Naive B cell (primary cell): ENCODE results near the gene C2orf68. TPM values are rescaled to one million over a fixed set of nuclear protein-coding genes. Genes with fewer than 3 reads are reported as not detected.

Experiments used
- ATAC-seq, 2 donors: fragments of 150-1000 bp; cut with Tn5 transposase; 2 replicates each; pipeline ENCODE4 v1.10.0; 2021; ENCODE audit warnings: low read depth in 2 of 2, mild to moderate bottlenecking in 2 of 2, moderate library complexity in 2 of 2
- DNase-seq: peaks from one replicate; pipeline ENCODE4 v3.0.0; 2022
- H3K27ac Mint-ChIP-seq, 6 donors: one replicate each; pipeline ENCODE4 v1.8.0; 2020 to 2022; ENCODE audit warnings: mild to moderate bottlenecking in 6 of 6, mixed read lengths in 6 of 6, moderate library complexity in 5 of 6, inconsistent platforms in 2 of 6
- H3K27me3 Mint-ChIP-seq, 3 donors: one replicate each; pipeline ENCODE4 v1.8.0; 2021 to 2022; ENCODE audit warnings: mixed read lengths in 3 of 3, mild to moderate bottlenecking in 1 of 3
- H3K36me3 Mint-ChIP-seq, 2 donors: one replicate each; pipeline ENCODE4 v1.8.0; 2020 to 2022; ENCODE audit warnings: mixed read lengths in 2 of 2, inconsistent platforms in 1 of 2, mild to moderate bottlenecking in 1 of 2
- H3K4me1 Mint-ChIP-seq, 3 donors: one replicate each; pipeline ENCODE4 v1.8.0; 2020 to 2022; ENCODE audit warnings: mixed read lengths in 3 of 3, inconsistent platforms in 1 of 3, mild to moderate bottlenecking in 1 of 3, moderate library complexity in 1 of 3
- H3K4me3 Mint-ChIP-seq, 8 donors: one replicate each; pipeline ENCODE4 v1.8.0; 2020 to 2022; ENCODE audit warnings: mild to moderate bottlenecking in 8 of 8, mixed read lengths in 8 of 8, moderate library complexity in 8 of 8, inconsistent platforms in 2 of 8
- H3K9me3 Mint-ChIP-seq, 7 donors: one replicate each; pipeline ENCODE4 v1.8.0; 2020 to 2022; ENCODE audit warnings: mixed read lengths in 7 of 7, mild to moderate bottlenecking in 5 of 7, inconsistent platforms in 2 of 7, moderate library complexity in 1 of 7
- polyA plus RNA-seq, 6 donors: library from polyadenylated mRNA; unstranded; fragments of 300-500 nt; fragmentation: Illumina TruSeq; gene quantifications; one replicate each; pipeline ENCODE4 v1.2.3, GENCODE V29; 2021; ENCODE audit warnings: low read depth in 6 of 6

The C2orf68 gene
- polyA plus RNA-seq, 6 donors from 2014 or later: 13.8 to 21.7 (median 21.4) TPM

DNA sequence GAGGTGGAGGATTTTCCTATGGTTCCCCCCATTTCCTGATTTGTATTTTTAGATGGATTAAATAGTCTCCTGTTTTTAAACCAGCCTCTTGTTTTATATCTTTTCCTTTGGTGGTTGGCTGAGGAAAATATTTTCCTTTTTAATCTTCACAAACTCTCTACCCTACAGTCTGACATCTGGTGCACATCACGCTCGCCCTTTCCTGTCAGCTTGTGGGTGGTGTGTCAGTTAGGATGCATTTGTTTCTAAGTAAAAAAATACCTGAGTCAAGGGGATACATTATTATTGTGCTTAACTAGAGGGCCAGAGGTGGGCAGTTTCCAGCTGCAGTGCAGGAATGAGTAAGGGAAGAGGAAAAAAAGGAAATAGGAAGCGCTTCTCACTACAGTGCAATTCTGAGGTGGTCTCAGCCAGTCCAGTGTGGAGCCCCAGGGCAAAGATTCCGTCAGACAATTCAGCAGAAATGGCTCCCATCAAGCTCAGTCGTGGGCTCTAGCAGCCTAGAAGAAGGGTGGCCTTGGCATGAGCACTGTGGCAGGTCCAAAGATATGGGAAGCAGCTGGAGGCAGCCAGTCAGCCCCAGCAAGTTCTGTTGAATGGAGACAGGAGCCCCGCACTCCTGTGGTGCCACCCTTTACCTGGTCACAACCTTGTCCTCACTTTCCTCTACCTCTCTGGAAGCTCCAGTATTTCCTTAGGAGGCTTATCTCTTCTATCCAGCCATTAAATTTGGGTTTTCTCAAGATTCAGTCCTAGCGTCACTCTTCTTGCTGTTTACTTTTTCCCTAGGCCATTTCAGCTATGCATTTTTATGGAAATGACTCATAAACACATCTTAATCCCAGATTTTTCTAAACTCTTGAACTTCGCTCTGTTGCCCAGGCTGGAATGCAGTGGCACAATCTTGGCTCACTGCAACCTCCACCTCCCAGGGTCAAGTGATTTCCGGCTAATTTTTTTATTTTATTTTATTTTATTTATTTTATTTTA is 37.6 kb upstream of the C2orf68 start:
- Mint-ChIP-seq H3K9me3 (no peaks in the 10 kb centered on the region), H3K4me3 (peak overlapping the region in 1 of 8 donors; percentile 41), H3K4me1 (peaks cover 11 to 25% (median 14%) of the 10 kb centered on the region in 3 donors), H3K27ac (peak overlapping the region in 1 of 6 donors; percentile 74), H3K27me3 (no peaks in the 10 kb centered on the region), H3K36me3 (peaks cover 5 to 23% of the 10 kb centered on the region in 2 donors)
- ATAC-seq: no peak
- DNase-seq: no peak

DNA sequence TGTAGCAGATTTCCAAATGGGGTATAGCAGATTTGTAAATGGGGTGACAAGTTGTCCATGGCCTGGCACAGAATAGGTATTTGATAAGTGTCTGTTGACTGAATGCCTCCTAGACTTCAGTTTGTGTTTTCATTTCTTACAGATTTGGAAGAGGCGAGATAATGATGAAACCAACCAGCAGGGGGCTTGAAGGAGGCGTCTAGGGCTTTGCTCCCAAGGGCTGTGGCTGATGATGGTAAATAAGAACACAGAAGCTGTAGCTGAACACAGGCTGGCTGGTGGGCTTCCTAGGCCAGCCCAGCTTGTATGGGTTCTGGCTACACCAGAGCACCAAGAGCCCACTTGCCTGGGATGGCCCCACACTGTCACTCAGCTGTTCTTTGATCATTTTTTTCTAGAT is 36.8 kb upstream of the C2orf68 start:
- no peaks in the 10 kb centered on the region for H3K9me3 Mint-ChIP-seq
- peak overlapping the region in 3 of 6 donors; percentile 39 to 60 (median 55) for H3K27ac Mint-ChIP-seq
- peaks cover 11 to 25% (median 14%) of the 10 kb centered on the region in 3 donors for H3K4me1 Mint-ChIP-seq
- peaks cover 5 to 23% of the 10 kb centered on the region in 2 donors for H3K36me3 Mint-ChIP-seq
- H3K4me3 Mint-ChIP-seq: peak overlapping the region in 3 of 8 donors; percentile 21 to 33 (median 27)
- ATAC-seq: peak; percentile 48 to 51
- peak; percentile 10 for DNase-seq
- no peaks in the 10 kb centered on the region for H3K27me3 Mint-ChIP-seq

DNA sequence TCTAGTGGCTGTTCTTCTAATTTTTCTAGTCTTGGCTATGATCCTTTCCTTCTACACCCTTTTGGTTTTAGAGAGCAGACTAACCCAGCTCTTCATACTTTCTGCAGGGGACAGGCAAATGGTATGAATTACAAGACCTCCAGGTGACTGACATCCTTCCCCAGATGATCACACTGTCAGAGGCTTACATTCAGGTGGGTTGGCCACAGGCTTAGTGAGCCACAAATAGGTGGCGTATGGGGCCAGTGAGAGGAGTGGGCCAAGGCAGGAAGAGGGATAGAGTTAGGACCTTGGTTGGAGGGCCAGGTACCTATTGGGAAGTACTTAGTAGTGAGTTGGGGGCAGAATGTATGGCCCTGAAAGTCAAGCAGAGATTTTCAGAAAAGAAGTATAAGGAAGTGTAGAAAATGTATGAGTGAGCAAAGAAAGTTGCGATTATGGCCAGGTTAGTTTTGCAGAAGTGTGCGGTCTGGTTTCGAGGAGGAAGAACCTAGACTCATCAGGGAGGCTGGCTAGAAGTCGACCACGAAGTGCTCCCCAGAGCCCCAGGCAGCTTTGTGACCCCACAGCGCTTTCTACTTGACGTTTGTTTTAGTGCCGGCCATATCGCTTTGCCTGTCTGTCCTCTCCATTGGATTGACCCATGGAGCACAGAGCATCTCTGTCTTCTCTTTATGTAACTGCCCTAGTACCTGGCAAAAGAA is 36.1 kb upstream of the C2orf68 start:
- peak overlapping the region in 5 of 6 donors; percentile 55 to 92 (median 80) for H3K27ac Mint-ChIP-seq
- H3K4me3 Mint-ChIP-seq: peak overlapping the region in 3 of 8 donors; percentile 10 to 55 (median 45)
- peak; percentile 96 to 97 for ATAC-seq
- no peaks in the 10 kb centered on the region for H3K27me3 Mint-ChIP-seq
- DNase-seq: peak; percentile 51
- peaks cover 6 to 23% of the 10 kb centered on the region in 2 donors for H3K36me3 Mint-ChIP-seq
- H3K4me1 Mint-ChIP-seq: peaks cover 11 to 25% (median 14%) of the 10 kb centered on the region in 3 donors
- no peaks in the 10 kb centered on the region for H3K9me3 Mint-ChIP-seq

DNA sequence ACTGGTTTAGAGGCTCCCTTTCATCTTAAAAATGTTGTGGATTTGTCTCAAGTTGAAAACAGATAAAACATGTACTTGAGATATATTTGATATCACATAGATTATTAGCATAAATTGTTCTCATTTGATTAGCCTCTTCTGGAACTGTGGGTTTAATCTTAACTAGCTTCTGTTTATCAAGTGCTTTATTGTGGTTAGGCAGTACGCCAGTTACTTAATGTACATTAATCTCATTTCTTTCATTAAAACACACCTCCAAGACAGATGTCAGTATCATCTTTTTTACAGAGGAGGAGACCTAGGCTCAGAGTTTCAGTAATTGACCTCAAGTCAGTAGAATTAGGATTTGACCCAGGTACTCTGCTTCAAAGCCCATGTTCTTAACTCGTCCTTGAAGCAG is 34.3 kb upstream of the C2orf68 start:
- peaks cover 11 to 25% (median 14%) of the 10 kb centered on the region in 3 donors for H3K4me1 Mint-ChIP-seq
- ATAC-seq (no peak), DNase-seq (no peak)
- peaks cover 11 to 23% of the 10 kb centered on the region in 2 donors for H3K36me3 Mint-ChIP-seq
- no peaks in the 10 kb centered on the region for H3K9me3 Mint-ChIP-seq
- H3K4me3 Mint-ChIP-seq: no peak overlapping the region
- no peaks in the 10 kb centered on the region for H3K27me3 Mint-ChIP-seq
- H3K27ac Mint-ChIP-seq: no peak overlapping the region

GRCh38 chr2:85644909-85645308 is 33.0 kb upstream of the C2orf68 start:
- ATAC-seq (no peak), DNase-seq (no peak)
- Mint-ChIP-seq H3K4me1 (peaks cover 11 to 25% (median 14%) of the 10 kb centered on the region in 3 donors), H3K27me3 (no peaks in the 10 kb centered on the region), H3K4me3 (no peak overlapping the region), H3K9me3 (no peaks in the 10 kb centered on the region), H3K27ac (no peak overlapping the region), H3K36me3 (peaks cover 15 to 23% of the 10 kb centered on the region in 2 donors)

- DNase-seq: no peak
- Mint-ChIP-seq H3K4me3 (no peak overlapping the region), H3K9me3 (no peaks in the 10 kb centered on the region)
Observed at GRCh38 chr2:85642725-85643124, 30.9 kb upstream of the C2orf68 start.

DNA sequence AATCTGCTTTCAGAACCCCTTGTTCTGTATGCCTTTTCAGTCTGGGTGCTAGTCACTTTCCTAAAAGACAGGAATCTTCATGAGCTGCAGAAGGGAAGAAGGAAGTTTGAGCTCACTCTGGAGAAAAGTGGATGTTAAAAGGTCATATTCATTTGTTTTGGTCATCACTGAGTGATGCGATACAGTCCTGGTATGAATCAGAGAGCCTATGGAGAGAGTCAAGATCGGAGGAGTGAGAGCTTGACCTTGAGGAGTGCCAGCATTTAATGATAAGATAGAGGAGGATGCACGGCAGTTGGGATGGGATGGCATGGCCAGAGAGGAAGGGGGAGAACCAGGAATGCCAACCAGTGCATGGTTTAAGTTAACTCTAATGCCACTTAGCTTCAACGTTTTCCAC is 23.8 kb upstream of the C2orf68 start:
- no peak for DNase-seq
- H3K27me3 Mint-ChIP-seq: no peaks in the 10 kb centered on the region
- H3K27ac Mint-ChIP-seq: peak overlapping the region in 2 of 6 donors; percentile 15 to 57
- peaks cover 11 to 19% (median 13%) of the 10 kb centered on the region in 3 donors for H3K4me1 Mint-ChIP-seq
- H3K4me3 Mint-ChIP-seq: no peak overlapping the region
- no peaks in the 10 kb centered on the region for H3K9me3 Mint-ChIP-seq
- ATAC-seq: no peak
- H3K36me3 Mint-ChIP-seq: peaks cover 17 to 29% of the 10 kb centered on the region in 2 donors

More at GRCh38 chr2:85642725-85643124, 30.9 kb upstream of the C2orf68 start:
- ATAC-seq: no peak
- H3K27me3 Mint-ChIP-seq: no peaks in the 10 kb centered on the region
- H3K4me1 Mint-ChIP-seq: peaks cover 1 to 7% (median 2%) of the 10 kb centered on the region in 3 donors
- H3K36me3 Mint-ChIP-seq: peaks cover 2 to 15% of the 10 kb centered on the region in 2 donors
- H3K27ac Mint-ChIP-seq: peak overlapping the region in 1 of 6 donors; percentile 8

DNA sequence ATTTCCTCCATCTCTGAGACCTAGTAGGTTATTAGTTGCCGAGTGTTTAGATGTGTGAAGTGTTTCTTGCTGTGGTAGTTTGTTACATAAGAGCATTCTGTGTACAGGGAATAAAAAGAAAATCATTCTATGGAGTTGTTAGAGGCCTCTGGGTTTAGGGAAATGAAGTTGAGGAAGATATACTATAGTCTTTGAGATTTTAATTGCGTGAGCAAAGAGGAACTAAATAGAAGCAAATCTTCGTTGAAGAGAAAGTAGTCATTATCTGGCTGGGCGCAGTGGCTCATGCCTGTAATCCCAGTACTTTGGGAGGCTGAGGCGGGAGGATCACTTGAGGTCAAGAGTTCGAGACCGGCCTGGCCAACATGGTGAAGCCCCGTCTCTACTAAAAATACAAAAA is 23.1 kb upstream of the C2orf68 start:
- DNase-seq (no peak), ATAC-seq (no peak)
- Mint-ChIP-seq H3K4me3 (no peak overlapping the region), H3K27me3 (no peaks in the 10 kb centered on the region), H3K27ac (peak overlapping the region in 1 of 6 donors; percentile 33), H3K4me1 (peaks cover 11 to 19% (median 13%) of the 10 kb centered on the region in 3 donors), H3K36me3 (peaks cover 17 to 29% of the 10 kb centered on the region in 2 donors), H3K9me3 (no peaks in the 10 kb centered on the region)

- no peak for ATAC-seq
- peaks cover 7 to 29% of the 10 kb centered on the region in 2 donors for H3K36me3 Mint-ChIP-seq
- peaks cover 7 to 22% (median 19%) of the 10 kb centered on the region in 3 donors for H3K4me1 Mint-ChIP-seq
- DNase-seq: no peak
- H3K9me3 Mint-ChIP-seq: no peaks in the 10 kb centered on the region
- H3K27ac Mint-ChIP-seq: no peak overlapping the region
- H3K4me3 Mint-ChIP-seq: no peak overlapping the region
- no peaks in the 10 kb centered on the region for H3K27me3 Mint-ChIP-seq
Observed at GRCh38 chr2:85631316-85631715, 19.4 kb upstream of the C2orf68 start.

- Mint-ChIP-seq H3K27me3 (no peaks in the 10 kb centered on the region), H3K4me3 (peak overlapping the region in 1 of 8 donors; percentile 39), H3K4me1 (peaks cover 4 to 19% (median 12%) of the 10 kb centered on the region in 3 donors), H3K27ac (peak overlapping the region in 5 of 6 donors; percentile 6 to 91 (median 82)), H3K9me3 (no peaks in the 10 kb centered on the region), H3K36me3 (peaks cover 14 to 20% of the 10 kb centered on the region in 2 donors)
- no peak for DNase-seq
- ATAC-seq: peak; percentile 69 to 90
Observed at GRCh38 chr2:85628658-85629057, 16.8 kb upstream of the C2orf68 start.

GRCh38 chr2:85623991-85624390 is 12.1 kb upstream of the C2orf68 start:
- no peak overlapping the region for H3K27ac Mint-ChIP-seq
- H3K36me3 Mint-ChIP-seq: peaks cover 8 to 21% of the 10 kb centered on the region in 2 donors
- peaks cover 6 to 13% (median 6%) of the 10 kb centered on the region in 3 donors for H3K4me1 Mint-ChIP-seq
- H3K27me3 Mint-ChIP-seq: no peaks in the 10 kb centered on the region
- no peak for ATAC-seq
- DNase-seq: no peak
- no peak overlapping the region for H3K4me3 Mint-ChIP-seq
- no peaks in the 10 kb centered on the region for H3K9me3 Mint-ChIP-seq

GRCh38 chr2:85621338-85621737 is 9.5 kb upstream of the C2orf68 start:
- DNase-seq: no peak
- Mint-ChIP-seq H3K27me3 (no peaks in the 10 kb centered on the region), H3K4me3 (no peak overlapping the region), H3K36me3 (peaks cover 8 to 21% of the 10 kb centered on the region in 2 donors), H3K9me3 (no peaks in the 10 kb centered on the region), H3K4me1 (peaks cover 8 to 24% (median 12%) of the 10 kb centered on the region in 3 donors), H3K27ac (no peak overlapping the region)
- no peak for ATAC-seq

- DNase-seq (no peak), ATAC-seq (no peak)
- Mint-ChIP-seq H3K27ac (no peak overlapping the region), H3K36me3 (peaks cover 0 to 14% of the 10 kb centered on the region in 2 donors), H3K9me3 (no peaks in the 10 kb centered on the region), H3K4me1 (peaks cover 12 to 32% (median 14%) of the 10 kb centered on the region in 3 donors), H3K27me3 (no peaks in the 10 kb centered on the region), H3K4me3 (no peak overlapping the region)
Observed at GRCh38 chr2:85619617-85620016, 7.8 kb upstream of the C2orf68 start.
